Omental fat pad (tissue), 4 donors: ENCODE measurements around the gene SLAIN2. TPM values are rescaled to one million over a fixed set of nuclear protein-coding genes. Genes with fewer than 3 reads are reported as not detected.

ENCODE experiments used
- ATAC-seq: fragments of 150-250 bp; one replicate; pipeline ENCODE4 v1.9.1; 2016; ENCODE audit warnings: mild to moderate bottlenecking, moderate library complexity; ENCODE audit not compliant: low FRiP score
- DNase-seq: peaks from one replicate; pipeline ENCODE4 v3.0.0-alpha.2; 2019; ENCODE audit warnings: low spot score
- total RNA-seq, 4 donors: library from RNA; depleted of rRNA; stranded (reverse); fragments of >200 nt; gene quantifications; one replicate each; pipeline ENCODE4 v1.1.0, GENCODE V29; 2016
- TF ChIP-seq, protein P1 (sequence below), 3 donors: fragments of 450-650 bp; IDR thresholded peaks; one replicate each; pipeline ENCODE4 v1.5.1; 2016 to 2017; ENCODE audit warnings: antibody characterized with exemption in 3 of 3, mild to moderate bottlenecking in 3 of 3, moderate library complexity in 2 of 3

The SLAIN2 gene
- total RNA-seq, 4 donors from 2014 or later: 27.7 to 92.6 (median 57.4) TPM

DNA sequence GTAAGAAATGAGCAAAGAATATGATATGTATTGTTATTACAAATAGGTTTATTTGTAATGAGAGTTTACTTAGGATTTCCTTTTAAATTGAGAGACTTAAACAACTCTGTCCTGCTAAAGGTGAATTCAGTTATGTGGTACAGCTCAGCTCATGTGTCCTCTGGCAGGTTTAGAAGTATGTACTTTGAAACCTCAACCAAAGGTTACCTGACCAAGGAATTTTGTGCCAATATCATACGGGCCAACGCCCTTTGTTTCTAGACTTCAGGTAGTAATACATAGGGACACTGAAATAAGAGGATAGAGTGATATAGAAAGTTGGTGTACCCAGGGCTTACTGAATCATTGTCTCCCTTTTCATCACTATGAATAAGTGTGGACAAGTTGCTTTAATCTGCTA lies 25.7 kb downstream of the SLAIN2 start:
- ATAC-seq (no peak), DNase-seq (no peak)
- TF ChIP-seq, protein P1, sequence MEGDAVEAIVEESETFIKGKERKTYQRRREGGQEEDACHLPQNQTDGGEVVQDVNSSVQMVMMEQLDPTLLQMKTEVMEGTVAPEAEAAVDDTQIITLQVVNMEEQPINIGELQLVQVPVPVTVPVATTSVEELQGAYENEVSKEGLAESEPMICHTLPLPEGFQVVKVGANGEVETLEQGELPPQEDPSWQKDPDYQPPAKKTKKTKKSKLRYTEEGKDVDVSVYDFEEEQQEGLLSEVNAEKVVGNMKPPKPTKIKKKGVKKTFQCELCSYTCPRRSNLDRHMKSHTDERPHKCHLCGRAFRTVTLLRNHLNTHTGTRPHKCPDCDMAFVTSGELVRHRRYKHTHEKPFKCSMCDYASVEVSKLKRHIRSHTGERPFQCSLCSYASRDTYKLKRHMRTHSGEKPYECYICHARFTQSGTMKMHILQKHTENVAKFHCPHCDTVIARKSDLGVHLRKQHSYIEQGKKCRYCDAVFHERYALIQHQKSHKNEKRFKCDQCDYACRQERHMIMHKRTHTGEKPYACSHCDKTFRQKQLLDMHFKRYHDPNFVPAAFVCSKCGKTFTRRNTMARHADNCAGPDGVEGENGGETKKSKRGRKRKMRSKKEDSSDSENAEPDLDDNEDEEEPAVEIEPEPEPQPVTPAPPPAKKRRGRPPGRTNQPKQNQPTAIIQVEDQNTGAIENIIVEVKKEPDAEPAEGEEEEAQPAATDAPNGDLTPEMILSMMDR (IDR thresholded peaks at IDR 0.05): no peak

DNA sequence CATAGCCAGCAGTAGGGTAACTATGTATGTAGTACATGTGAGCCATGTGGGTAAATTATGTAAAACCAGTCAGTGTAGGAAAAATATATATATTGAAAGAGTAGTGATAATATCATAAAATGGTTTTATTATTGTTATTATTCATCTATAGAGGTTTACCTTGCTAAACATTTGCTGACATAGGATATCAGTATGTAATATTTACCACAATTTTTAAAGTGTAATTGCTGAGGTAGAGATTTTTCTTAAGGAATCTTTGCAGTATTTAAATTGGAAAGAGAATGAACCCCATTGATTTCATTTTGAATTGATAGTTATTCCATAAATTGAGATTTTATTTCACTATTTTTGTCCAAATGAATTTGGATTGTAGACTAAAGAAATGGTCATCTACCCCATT lies 27.1 kb downstream of the SLAIN2 start:
- TF ChIP-seq, protein P1 (IDR thresholded peaks at IDR 0.05): no peak
- DNase-seq (no peak), ATAC-seq (no peak)

DNA sequence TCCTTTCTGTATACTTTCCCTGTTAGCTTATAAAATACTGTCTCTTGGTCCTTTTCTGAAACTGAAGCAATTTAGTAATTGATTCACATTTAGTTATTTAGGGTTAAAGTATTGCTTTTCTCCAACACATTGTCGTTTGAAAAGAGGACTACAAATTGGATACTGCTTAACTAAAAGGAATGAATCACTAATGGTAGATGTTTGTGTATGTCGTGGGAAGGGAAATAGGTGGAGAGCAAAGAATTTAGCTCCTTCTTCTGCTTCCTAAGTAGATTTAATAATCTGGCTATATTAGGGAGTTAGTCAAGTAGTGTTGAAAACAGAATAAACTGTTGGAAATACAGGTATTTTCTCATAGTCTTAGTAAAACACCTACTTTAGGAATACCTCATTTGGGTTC lies 27.9 kb downstream of the SLAIN2 start:
- TF ChIP-seq, protein P1 (IDR thresholded peaks at IDR 0.05): no peak
- ATAC-seq (no peak), DNase-seq (no peak)

DNA sequence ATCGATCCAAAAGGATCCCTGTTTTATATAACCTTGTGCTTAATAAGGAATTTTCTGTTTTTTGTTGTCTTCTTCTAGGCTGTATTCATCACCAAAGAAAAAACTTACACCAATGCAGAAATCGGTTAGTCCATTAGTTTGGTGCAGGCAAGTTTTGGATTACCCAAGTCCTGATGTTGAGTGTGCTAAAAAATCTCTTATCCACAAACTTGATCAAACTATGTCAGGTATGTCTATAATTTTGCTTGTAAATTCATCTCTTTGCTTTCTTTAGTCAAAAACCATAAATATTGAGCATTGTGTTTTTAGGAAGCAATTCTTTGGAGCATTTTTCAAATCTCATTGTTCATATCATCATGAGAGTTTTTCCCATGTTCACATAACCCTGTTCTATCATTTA lies 28.4 kb downstream of the SLAIN2 start:
- ATAC-seq: no peak
- TF ChIP-seq, protein P1 (IDR thresholded peaks at IDR 0.05): no peak
- no peak for DNase-seq

DNA sequence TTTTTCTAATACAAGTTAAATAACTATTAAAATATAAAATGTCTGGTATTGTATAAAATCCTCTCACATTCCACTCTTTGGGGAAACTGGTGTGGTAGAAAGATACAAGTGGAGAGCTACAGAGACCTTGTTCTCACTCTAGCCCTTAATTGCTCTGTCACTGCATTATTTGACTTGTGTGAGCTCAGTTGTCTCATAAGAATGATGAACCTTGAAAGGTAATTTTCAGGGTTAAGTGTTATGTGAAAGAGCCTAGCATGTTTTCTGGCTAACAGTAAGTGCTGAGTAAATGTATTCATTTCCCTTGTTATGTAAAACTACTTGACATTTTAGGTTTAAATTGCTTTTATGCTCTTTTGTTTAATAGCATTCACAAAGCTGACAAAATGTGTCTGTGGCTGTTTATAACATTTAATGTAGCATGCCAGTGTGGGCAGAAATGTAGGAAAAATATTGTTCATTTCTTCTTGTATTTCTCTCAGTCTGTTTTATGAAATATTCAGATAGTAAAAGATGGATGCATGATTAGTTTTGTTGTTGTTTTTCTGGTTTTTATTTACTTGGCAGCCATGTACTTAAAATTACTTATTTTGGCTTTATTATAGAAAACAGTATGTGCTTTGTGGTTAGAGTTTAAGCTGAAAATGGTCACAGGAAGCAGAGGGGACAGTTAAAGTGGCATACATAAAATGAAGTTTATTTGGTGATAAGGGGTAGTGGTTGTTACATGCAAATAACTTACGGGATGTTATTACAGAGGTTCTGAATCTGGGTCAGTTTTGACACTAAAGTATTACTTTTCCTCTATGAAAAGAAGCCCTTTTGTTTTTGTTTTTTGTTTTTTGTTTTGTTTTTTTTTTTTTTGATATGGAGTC lies 29.2 kb downstream of the SLAIN2 start:
- TF ChIP-seq, protein P1 (IDR thresholded peaks at IDR 0.05): no peak
- DNase-seq (no peak), ATAC-seq (no peak)

DNA sequence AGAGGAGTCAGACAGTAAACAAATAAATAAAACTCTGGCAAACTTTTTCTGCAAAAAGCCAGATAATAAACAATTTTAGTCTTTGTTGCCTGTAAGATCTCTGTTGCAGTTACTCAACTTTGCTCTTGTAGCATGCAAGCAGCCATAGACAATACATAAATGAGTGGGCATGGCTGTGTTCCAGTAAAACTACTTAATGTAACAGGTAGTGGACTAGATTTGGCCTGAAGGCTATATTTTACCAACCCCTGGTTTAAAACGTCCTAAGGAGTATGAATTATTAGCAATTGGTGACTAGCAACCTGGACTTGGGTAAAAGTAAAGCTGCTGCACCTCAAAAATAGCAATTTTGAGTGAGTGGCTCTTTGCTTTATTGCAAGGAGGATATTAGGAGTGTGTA lies 30.9 kb downstream of the SLAIN2 start:
- DNase-seq (no peak), ATAC-seq (no peak)
- TF ChIP-seq, protein P1 (IDR thresholded peaks at IDR 0.05): no peak
